HG02938 (cell line): Measurements from ENCODE around the gene TUT4.

Source experiments
- ATAC-seq: cut with Tn5 transposase; IDR thresholded peaks from one replicate; pipeline ENCODE4 v1.9.1; 2021; ENCODE audit warnings: mild to moderate bottlenecking, moderate library complexity; ENCODE audit not compliant: unreplicated experiment

TUT4 gene

DNA sequence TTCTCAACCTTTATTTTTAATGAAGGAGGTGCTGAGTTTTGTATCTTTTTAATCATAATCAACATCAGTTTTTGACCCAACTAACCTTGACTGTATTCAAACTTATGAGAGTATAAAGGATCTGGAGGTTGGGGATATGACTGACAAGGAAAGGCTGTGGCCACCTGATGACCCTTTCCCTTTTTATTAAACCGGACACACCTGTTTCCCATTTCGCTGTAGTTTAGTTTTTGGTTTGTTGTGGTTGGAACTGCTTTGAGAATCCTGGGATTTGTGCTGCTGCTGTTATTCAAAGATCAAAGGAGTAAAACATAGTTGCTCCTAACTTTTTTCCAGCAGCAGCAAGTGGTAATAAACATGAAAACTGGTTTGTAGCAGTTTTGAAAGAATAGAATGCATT is 136.1 kb downstream of the TUT4 start:
- no peak for ATAC-seq

DNA sequence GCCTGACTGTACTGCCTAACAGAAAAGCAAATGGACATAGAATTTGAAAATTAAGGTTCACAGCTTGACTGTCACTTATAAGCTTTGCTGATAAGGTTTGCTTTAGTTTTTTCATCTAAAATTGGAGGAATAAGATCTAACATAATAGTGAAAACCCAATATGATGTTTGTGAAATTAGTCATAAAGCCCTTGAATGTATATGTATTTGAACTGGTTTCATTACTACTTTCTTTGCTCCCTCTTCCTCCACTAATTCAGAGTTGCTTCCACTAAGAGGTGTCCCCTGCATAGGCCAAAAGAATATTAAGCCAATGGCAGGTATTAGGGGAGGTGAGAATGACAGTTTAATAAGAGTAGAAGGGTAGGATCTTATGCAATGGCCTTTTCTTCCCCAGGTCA is 137.9 kb downstream of the TUT4 start:
- no peak for ATAC-seq

GRCh38 chr1:52413410-52413989 is 139.4 kb downstream of the TUT4 start:
- ATAC-seq = no peak

DNA sequence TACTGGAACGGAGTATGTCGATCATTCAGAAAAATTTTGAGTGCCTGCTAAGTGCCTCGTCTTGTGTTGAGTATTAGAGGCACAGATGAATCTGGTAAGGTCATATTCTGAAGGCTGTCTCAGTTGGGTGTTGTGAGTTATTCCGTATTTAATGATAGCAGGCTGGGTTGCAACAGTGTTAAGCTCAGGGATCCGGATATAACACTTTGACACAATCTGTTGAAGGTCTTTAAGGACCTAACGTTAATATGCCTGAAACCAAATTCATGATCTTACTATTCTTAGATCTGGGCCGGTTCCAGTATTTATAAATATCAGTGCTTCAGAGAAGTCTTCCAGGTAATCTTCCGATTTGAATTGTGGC is 147.9 kb downstream of the TUT4 start:
- no peak for ATAC-seq

- peak; percentile 95 for ATAC-seq
Measured at GRCh38 chr1:52404116-52404974, 148.5 kb downstream of the TUT4 start, which contains the start of the genes ORC1 and PRPF38A. Gene ORC1, minus strand, starts transcription at chr1:52404423. Its CDS starts 2,200 bp downstream, at chr1:52402223. Gene PRPF38A, plus strand, starts transcription at chr1:52404602. Its CDS starts 148 bp downstream, at chr1:52404750.

DNA sequence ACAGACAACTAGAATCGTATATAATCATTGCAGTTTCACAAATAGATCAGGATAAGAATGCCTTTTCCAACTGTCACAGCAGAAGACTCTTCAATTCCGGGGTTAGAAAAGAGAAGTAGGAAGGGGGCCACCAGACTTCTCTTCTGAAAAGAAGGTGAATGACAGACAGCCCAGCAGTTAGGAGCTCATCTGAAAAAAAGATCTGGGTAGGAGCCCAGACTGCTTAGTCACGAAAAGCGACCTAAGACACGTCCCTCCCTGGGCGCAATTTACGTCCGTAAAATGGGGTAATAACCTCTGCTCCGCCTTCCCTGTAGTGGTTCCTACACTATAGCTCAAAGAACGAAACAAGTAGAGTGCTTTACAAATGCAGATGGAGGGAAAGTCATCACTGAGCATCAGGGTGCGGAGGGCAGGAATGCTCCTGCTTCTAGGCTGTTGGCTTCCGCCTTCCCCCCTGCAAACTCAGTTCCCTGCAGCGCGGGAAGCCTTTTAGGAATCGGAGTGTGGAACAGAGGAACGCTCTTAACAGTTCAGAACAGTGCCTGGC is 149.3 kb downstream of the TUT4 start:
- peak; percentile 30 for ATAC-seq

- ATAC-seq = no peak
Measured at GRCh38 chr1:52402860-52403240, 150.0 kb downstream of the TUT4 start.

DNA sequence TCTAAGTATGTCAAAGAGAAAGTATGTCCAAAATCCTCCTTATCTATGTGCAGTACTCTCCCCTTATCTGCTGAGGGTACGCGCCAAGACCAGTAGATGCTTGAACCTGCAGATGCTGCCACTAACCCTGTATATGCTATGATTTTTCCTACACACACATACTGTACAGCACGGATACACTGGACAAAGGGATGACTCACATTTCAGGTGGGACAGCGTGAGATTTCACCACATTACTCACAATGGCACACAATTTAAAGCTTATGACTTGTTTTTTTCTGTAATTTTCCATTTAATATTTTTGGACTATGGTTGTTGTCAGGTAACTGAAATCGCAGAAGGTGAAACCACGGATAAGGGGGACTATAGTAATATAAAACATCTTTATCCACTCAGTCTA is 152.8 kb downstream of the TUT4 start:
- ATAC-seq = no peak

DNA sequence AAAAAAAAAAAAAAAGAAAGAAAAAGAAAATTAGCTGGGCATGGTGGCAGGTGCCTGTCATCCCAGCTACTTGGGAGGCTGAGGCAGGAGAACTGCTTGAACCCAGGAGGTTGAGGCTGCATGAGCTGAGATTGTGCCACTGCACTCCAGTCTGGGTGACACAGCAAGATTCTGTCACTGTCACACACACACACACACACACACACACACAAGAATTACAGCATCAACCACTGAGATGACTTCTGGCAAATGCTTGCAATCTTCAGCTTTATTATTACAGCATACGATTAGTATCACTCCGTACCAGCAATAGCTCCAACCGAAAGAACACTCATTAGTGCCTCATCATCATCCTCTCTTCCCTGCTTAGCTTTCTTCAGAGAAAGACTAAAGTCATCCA is 153.3 kb downstream of the TUT4 start:
- ATAC-seq = no peak

DNA sequence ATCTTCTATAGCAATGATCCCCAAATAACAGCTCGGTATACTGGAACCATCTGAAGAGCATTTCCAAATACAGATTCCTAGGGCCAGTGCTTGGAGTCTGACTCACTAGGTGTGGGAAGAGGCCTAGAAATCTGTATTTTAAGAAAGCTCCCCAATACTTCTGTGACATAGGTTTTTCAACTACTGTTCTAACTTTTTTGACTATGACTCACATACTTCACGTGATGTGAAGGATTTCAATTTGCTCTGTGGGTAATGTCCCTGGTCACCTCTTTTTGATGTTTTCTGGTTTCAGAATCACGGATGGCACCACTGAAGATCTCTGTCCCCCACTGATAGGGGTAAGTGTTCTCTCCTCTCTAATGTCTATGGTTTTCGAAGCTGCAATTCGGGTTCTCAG is 159.7 kb downstream of the TUT4 start:
- ATAC-seq = no peak

- ATAC-seq = no peak
Measured at GRCh38 chr1:52386458-52386857, 166.4 kb downstream of the TUT4 start.

- ATAC-seq = no peak
Measured at GRCh38 chr1:52385376-52385775, 167.5 kb downstream of the TUT4 start.
